ENCODE measurements around the gene STAB2.

STAB2 gene

GRCh38 chr12:103635419-103635818, 48.3 kb downstream of the STAB2 start:
- TF ChIP-seq SUZ12 (IDR thresholded peaks at IDR 0.05; ENCODE audit: extremely low read depth, insufficient read depth, insufficient read length) (no peak), ZNF274 (IDR thresholded peaks at IDR 0.05; ENCODE audit: low read depth, low read length) (no peak), YY1 (IDR thresholded peaks at IDR 0.05; ENCODE audit: insufficient read depth, insufficient read length) (no peak)
- no peak for DNase-seq (ENCODE audit: low read depth, low spot score)
- Histone ChIP-seq H3K27me3 (ENCODE audit: insufficient read depth, insufficient read length) (no peaks in the 10 kb centered on the region), H3K9ac (ENCODE audit: insufficient read length, low read depth) (no peak overlapping the region), H3K4me1 (ENCODE audit: insufficient read depth, insufficient read length) (peaks cover 2% of the 10 kb centered on the region), H3K4me3 (ENCODE audit: insufficient read length, low read depth) (no peak overlapping the region), H3K9me3 (ENCODE audit: insufficient read depth, low read length) (no peaks in the 10 kb centered on the region), H3K36me3 (ENCODE audit: insufficient read depth, insufficient read length, low read length) (no peaks in the 10 kb centered on the region)

GRCh38 chr12:103637021-103637420, 49.9 kb downstream of the STAB2 start:
- Histone ChIP-seq H3K9me3 (ENCODE audit: insufficient read depth, low read length) (no peaks in the 10 kb centered on the region), H3K4me3 (ENCODE audit: insufficient read length, low read depth) (no peak overlapping the region), H3K9ac (ENCODE audit: insufficient read length, low read depth) (no peak overlapping the region), H3K27me3 (ENCODE audit: insufficient read depth, insufficient read length) (no peaks in the 10 kb centered on the region), H3K36me3 (ENCODE audit: insufficient read depth, insufficient read length, low read length) (no peaks in the 10 kb centered on the region), H3K4me1 (ENCODE audit: insufficient read depth, insufficient read length) (peaks cover 2% of the 10 kb centered on the region)
- DNase-seq (ENCODE audit: low read depth, low spot score): no peak
- TF ChIP-seq ZNF274 (IDR thresholded peaks at IDR 0.05; ENCODE audit: low read depth, low read length): no peak
- TF ChIP-seq SUZ12 (IDR thresholded peaks at IDR 0.05; ENCODE audit: extremely low read depth, insufficient read depth, insufficient read length): no peak
- no peak for TF ChIP-seq YY1 (IDR thresholded peaks at IDR 0.05; ENCODE audit: insufficient read depth, insufficient read length)

GRCh38 chr12:103637429-103637828, 50.4 kb downstream of the STAB2 start:
- Histone ChIP-seq H3K4me3 (ENCODE audit: insufficient read length, low read depth) (no peak overlapping the region), H3K27me3 (ENCODE audit: insufficient read depth, insufficient read length) (no peaks in the 10 kb centered on the region), H3K9me3 (ENCODE audit: insufficient read depth, low read length) (no peaks in the 10 kb centered on the region), H3K36me3 (ENCODE audit: insufficient read depth, insufficient read length, low read length) (no peaks in the 10 kb centered on the region), H3K4me1 (ENCODE audit: insufficient read depth, insufficient read length) (peaks cover under 1% of the 10 kb centered on the region), H3K9ac (ENCODE audit: insufficient read length, low read depth) (no peak overlapping the region)
- no peak for DNase-seq (ENCODE audit: low read depth, low spot score)
- TF ChIP-seq SUZ12 (IDR thresholded peaks at IDR 0.05; ENCODE audit: extremely low read depth, insufficient read depth, insufficient read length): no peak
- no peak for TF ChIP-seq ZNF274 (IDR thresholded peaks at IDR 0.05; ENCODE audit: low read depth, low read length)
- TF ChIP-seq YY1 (IDR thresholded peaks at IDR 0.05; ENCODE audit: insufficient read depth, insufficient read length): no peak

- H3K9me3 ChIP-seq (ENCODE audit: insufficient read depth, low read length): peaks cover 6% of the 10 kb centered on the region; the same call in 1 of the 2 replicates
- no peaks in the 10 kb centered on the region for H3K27me3 ChIP-seq (ENCODE audit: insufficient read depth, insufficient read length)
- no peak for DNase-seq (ENCODE audit: low read depth, low spot score)
- H3K36me3 ChIP-seq (ENCODE audit: insufficient read depth, insufficient read length, low read length): no peaks in the 10 kb centered on the region
- H3K4me3 ChIP-seq (ENCODE audit: insufficient read length, low read depth): no peak overlapping the region
- H3K4me1 ChIP-seq (ENCODE audit: insufficient read depth, insufficient read length): no peaks in the 10 kb centered on the region
- TF ChIP-seq ZNF274 (IDR thresholded peaks at IDR 0.05; ENCODE audit: low read depth, low read length): no peak
- TF ChIP-seq YY1 (IDR thresholded peaks at IDR 0.05; ENCODE audit: insufficient read depth, insufficient read length): no peak
- no peak for TF ChIP-seq SUZ12 (IDR thresholded peaks at IDR 0.05; ENCODE audit: extremely low read depth, insufficient read depth, insufficient read length)
- no peak overlapping the region for H3K9ac ChIP-seq (ENCODE audit: insufficient read length, low read depth)
Observed at GRCh38 chr12:103639983-103640382, 52.9 kb downstream of the STAB2 start.

- TF ChIP-seq YY1 (IDR thresholded peaks at IDR 0.05; ENCODE audit: insufficient read depth, insufficient read length) (no peak), ZNF274 (IDR thresholded peaks at IDR 0.05; ENCODE audit: low read depth, low read length) (no peak), SUZ12 (IDR thresholded peaks at IDR 0.05; ENCODE audit: extremely low read depth, insufficient read depth, insufficient read length) (no peak)
- no peak for DNase-seq (ENCODE audit: low read depth, low spot score)
- Histone ChIP-seq H3K36me3 (ENCODE audit: insufficient read depth, insufficient read length, low read length) (no peaks in the 10 kb centered on the region), H3K9me3 (ENCODE audit: insufficient read depth, low read length) (peaks cover 6% of the 10 kb centered on the region; the same call in 1 of the 2 replicates), H3K27me3 (ENCODE audit: insufficient read depth, insufficient read length) (no peaks in the 10 kb centered on the region), H3K4me3 (ENCODE audit: insufficient read length, low read depth) (no peak overlapping the region), H3K4me1 (ENCODE audit: insufficient read depth, insufficient read length) (no peaks in the 10 kb centered on the region), H3K9ac (ENCODE audit: insufficient read length, low read depth) (no peak overlapping the region)
Observed at GRCh38 chr12:103640410-103640809, 53.3 kb downstream of the STAB2 start.

GRCh38 chr12:103640831-103641230, 53.8 kb downstream of the STAB2 start:
- Histone ChIP-seq H3K4me3 (ENCODE audit: insufficient read length, low read depth) (no peak overlapping the region), H3K27me3 (ENCODE audit: insufficient read depth, insufficient read length) (no peaks in the 10 kb centered on the region), H3K9ac (ENCODE audit: insufficient read length, low read depth) (no peak overlapping the region), H3K36me3 (ENCODE audit: insufficient read depth, insufficient read length, low read length) (no peaks in the 10 kb centered on the region), H3K4me1 (ENCODE audit: insufficient read depth, insufficient read length) (no peaks in the 10 kb centered on the region), H3K9me3 (ENCODE audit: insufficient read depth, low read length) (peaks cover 6% of the 10 kb centered on the region; the same call in 1 of the 2 replicates)
- DNase-seq (ENCODE audit: low read depth, low spot score): no peak
- TF ChIP-seq ZNF274 (IDR thresholded peaks at IDR 0.05; ENCODE audit: low read depth, low read length): no peak
- TF ChIP-seq YY1 (IDR thresholded peaks at IDR 0.05; ENCODE audit: insufficient read depth, insufficient read length): no peak
- no peak for TF ChIP-seq SUZ12 (IDR thresholded peaks at IDR 0.05; ENCODE audit: extremely low read depth, insufficient read depth, insufficient read length)

GRCh38 chr12:103642240-103642864, 55.3 kb downstream of the STAB2 start:
- TF ChIP-seq ZNF274 (IDR thresholded peaks at IDR 0.05; ENCODE audit: low read depth, low read length) (no peak), YY1 (IDR thresholded peaks at IDR 0.05; ENCODE audit: insufficient read depth, insufficient read length) (no peak), SUZ12 (IDR thresholded peaks at IDR 0.05; ENCODE audit: extremely low read depth, insufficient read depth, insufficient read length) (no peak)
- H3K4me1 ChIP-seq (ENCODE audit: insufficient read depth, insufficient read length): no peaks in the 10 kb centered on the region
- H3K9me3 ChIP-seq (ENCODE audit: insufficient read depth, low read length): peaks cover 6% of the 10 kb centered on the region; the same call in 1 of the 2 replicates
- DNase-seq (ENCODE audit: low read depth, low spot score): no peak
- H3K27me3 ChIP-seq (ENCODE audit: insufficient read depth, insufficient read length): no peaks in the 10 kb centered on the region
- H3K9ac ChIP-seq (ENCODE audit: insufficient read length, low read depth): no peak overlapping the region
- H3K4me3 ChIP-seq (ENCODE audit: insufficient read length, low read depth): no peak overlapping the region
- H3K36me3 ChIP-seq (ENCODE audit: insufficient read depth, insufficient read length, low read length): no peaks in the 10 kb centered on the region
